Vagina (tissue), 2 donors: Measurements from ENCODE around the gene KCTD5.
"Not testable (repeated sequence)": the region's sequence is repeated elsewhere in the genome, so short reads cannot be mapped to it uniquely, and the experiment has no call there.

ENCODE experiments used
- POLR2A ChIP-seq, 2 donors: fragments of 450-650 bp; IDR thresholded peaks; one replicate each; pipeline ENCODE4 v1.6.1; 2017; ENCODE audit warnings: antibody characterized with exemption in 2 of 2, mild to moderate bottlenecking in 2 of 2, moderate library complexity in 2 of 2
- POLR2AphosphoS5 ChIP-seq, 2 donors: sonication (generic); formaldehyde crosslinking; IDR thresholded peaks; one replicate each; pipeline ENCODE4 v1.9.0; 2017; ENCODE audit warnings: antibody characterized with exemption in 2 of 2, mild to moderate bottlenecking in 2 of 2, low read depth in 1 of 2; ENCODE audit not compliant: insufficient read depth in 1 of 2
- TF ChIP-seq, protein P1 (sequence below), 3 experiments: fragments of 450-650 bp in 2 of 3; fragments of 200-600 bp in 1 of 3; sonication (generic) in 1 of 3; IDR thresholded peaks; one replicate each; pipeline ENCODE4 v1.5.1; 2017 to 2019; ENCODE audit warnings: antibody characterized with exemption in 3 of 3, mild to moderate bottlenecking in 2 of 3, moderate library complexity in 2 of 3

DNA sequence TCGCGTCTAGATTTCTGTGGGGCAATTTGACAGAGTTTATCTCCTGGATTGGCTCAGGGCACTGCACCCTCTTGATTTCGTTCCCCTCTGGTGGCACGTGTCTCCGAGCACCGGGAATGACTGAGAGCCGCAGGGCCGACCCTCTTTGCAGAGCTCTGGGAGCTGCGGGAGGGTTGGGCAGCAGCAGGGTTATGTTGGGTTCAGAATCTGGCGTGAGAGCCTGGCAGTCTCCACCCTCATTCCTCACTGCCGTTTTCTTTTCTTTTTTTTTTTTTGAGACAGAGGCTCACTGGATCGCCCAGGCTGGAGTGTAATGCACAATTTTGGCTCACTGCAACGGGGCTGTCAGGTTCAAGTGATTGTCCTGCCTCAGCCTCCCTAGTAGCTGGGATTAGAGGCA lies 7.1 kb downstream of the KCTD5 start:
- TF ChIP-seq, protein P1, sequence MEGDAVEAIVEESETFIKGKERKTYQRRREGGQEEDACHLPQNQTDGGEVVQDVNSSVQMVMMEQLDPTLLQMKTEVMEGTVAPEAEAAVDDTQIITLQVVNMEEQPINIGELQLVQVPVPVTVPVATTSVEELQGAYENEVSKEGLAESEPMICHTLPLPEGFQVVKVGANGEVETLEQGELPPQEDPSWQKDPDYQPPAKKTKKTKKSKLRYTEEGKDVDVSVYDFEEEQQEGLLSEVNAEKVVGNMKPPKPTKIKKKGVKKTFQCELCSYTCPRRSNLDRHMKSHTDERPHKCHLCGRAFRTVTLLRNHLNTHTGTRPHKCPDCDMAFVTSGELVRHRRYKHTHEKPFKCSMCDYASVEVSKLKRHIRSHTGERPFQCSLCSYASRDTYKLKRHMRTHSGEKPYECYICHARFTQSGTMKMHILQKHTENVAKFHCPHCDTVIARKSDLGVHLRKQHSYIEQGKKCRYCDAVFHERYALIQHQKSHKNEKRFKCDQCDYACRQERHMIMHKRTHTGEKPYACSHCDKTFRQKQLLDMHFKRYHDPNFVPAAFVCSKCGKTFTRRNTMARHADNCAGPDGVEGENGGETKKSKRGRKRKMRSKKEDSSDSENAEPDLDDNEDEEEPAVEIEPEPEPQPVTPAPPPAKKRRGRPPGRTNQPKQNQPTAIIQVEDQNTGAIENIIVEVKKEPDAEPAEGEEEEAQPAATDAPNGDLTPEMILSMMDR (IDR thresholded peaks at IDR 0.05): not testable (repeated sequence)
- TF ChIP-seq POLR2A (IDR thresholded peaks at IDR 0.05); POLR2AphosphoS5 (IDR thresholded peaks at IDR 0.05; ENCODE audit: insufficient read depth in 1 of 2, low read depth in 1 of 2): not testable (repeated sequence)
